ENCODE data around the gene VPS51.

- no peak for TF ChIP-seq EP300 (IDR thresholded peaks at IDR 0.05)
- TF ChIP-seq POLR2A (IDR thresholded peaks at IDR 0.05), result peak in 1 of 4 donors; percentile 5
These were observed 12.6 kb downstream of the VPS51 start for GRCh38 chr11:65108469-65109123.
